Right ventricle myocardium superior (tissue), 1 donor: ENCODE results near the gene MGMT. TPM values are rescaled to one million over a fixed set of nuclear protein-coding genes. Genes with fewer than 3 reads are reported as not detected.

ENCODE experiments used
- ATAC-seq: fragments of 200-7000 bp; cut with Tn5 transposase; one replicate; pipeline ENCODE4 v1.9.1; 2020; ENCODE audit warnings: mild to moderate bottlenecking; ENCODE audit not compliant: poor library complexity
- DNase-seq: peaks from one replicate; pipeline ENCODE4 v3.0.0-alpha.2; 2020
- intact Hi-C: fragments of 100-400 bp; cut with DNase I; formaldehyde crosslinking; loops from one replicate; pipeline ENCODE4 v1.11.2; 2022
- total RNA-seq: library from RNA; stranded (reverse); fragmentation: NEBNext Ultra II Directional; extraction: Animal tissue kit (Norgen Biotek cat#: 25700); gene quantifications from one replicate; pipeline ENCODE4 v1.2.1, GENCODE V29; 2021
- donor health status: DM: no; HTN: yes; CAD: no; lungs with severe emphysema.

The MGMT gene
- total RNA-seq, 1 donor from 2014 or later = 16.6 TPM

DNA sequence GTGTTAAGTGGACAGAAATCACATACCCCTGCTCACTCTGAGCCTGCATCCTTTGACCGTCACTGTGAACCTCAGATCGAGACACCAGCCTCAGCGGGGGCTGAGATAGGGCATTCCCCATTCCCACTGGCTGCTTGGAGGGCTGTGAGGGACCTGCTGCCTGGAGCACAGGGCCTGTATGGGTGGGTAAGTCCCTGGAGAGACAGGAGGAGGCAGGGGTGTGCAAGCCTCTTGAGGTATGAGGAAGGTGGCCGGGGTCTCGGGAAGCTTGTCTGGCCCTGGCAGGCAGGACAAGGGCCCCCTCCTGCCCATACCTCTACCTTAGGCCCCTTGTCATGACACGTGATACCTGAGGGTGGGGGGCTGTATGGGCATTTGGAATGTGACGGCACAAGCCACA, 187.4 kb downstream of the MGMT start:
- intact Hi-C loops = no loop called here
- no peak for DNase-seq
- ATAC-seq = no peak

DNA sequence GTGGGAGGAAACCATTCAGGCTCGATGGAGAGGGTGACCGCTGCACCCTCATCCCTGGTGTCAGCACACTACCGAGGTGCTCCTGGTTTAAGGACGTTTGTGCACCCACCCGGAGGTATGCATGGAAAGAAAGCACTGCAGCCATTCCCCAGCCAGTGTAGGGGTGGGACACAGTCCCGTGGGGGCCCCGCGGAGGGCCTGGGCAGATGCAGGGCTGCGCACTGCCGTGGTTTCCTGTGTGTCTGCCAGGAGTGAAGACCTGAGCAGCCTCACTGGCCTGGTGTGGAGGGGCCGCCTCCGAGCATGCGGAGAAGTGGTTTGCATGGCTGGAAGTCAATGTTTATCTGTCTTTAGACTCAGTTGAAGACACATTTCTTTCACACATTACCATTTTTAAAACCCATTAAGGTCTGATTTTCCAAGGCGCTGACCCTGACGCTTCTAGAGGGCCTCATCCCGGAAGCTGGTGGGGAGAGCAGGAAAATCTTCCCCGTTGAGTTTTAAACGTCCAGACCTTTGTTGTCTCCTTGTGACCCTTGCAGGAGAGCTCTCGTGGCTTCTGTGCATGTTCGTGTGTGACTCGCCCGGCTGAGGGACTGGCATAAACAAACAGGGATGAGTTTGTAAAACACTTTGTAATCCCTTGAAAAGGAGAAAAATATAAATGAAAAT, 188.1 kb downstream of the MGMT start:
- intact Hi-C loops = no loop called here

GRCh38 chr10:129655679-129656031, 188.6 kb downstream of the MGMT start:
- DNase-seq = no peak
- intact Hi-C loops = no loop called here
- no peak for ATAC-seq

More for the DNA sequence above, 188.1 kb downstream of the MGMT start:
- DNase-seq (no peak), ATAC-seq (no peak)

- DNase-seq (no peak), ATAC-seq (no peak)
- intact Hi-C loops = no loop called here
Observed at GRCh38 chr10:129656642-129657041, 189.6 kb downstream of the MGMT start.

DNA sequence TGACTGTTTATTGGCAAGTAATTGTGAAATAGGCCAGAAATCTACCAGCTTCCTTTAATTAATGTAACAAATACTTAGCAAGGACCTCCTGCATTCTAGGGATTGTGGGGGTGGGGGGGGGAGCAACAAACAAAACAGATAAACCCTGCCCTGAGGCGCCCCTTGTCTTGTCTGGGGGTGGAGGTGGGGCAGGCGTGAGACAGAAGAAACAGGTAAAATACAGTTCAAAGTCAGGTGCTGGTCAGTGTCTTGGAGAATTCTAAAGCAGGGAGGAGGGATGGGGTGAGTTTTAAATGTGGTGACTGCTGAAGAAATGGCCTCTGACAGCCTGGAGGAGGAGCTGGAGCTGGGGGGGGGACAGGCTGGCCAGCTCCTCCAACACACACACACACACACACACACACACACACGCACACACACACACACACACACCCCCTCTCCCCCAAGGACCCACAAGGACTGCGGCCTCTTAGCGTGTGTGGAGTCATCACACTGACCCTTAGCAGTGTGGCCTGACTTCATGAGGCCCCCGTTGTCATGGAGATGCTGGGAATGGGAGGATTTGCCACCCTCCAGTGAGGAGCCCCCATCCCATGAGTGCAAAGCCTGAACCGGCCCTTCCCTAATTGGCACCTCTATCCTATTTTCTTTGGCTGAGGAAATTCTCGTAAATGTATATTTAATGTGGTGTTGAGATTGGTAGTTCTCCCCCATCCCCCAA, 190.4 kb downstream of the MGMT start:
- intact Hi-C loops = no loop called here
- DNase-seq = no peak
- no peak for ATAC-seq

GRCh38 chr10:129658376-129659072, 191.5 kb downstream of the MGMT start:
- intact Hi-C loops = no loop called here
- no peak for ATAC-seq
- DNase-seq = no peak

DNA sequence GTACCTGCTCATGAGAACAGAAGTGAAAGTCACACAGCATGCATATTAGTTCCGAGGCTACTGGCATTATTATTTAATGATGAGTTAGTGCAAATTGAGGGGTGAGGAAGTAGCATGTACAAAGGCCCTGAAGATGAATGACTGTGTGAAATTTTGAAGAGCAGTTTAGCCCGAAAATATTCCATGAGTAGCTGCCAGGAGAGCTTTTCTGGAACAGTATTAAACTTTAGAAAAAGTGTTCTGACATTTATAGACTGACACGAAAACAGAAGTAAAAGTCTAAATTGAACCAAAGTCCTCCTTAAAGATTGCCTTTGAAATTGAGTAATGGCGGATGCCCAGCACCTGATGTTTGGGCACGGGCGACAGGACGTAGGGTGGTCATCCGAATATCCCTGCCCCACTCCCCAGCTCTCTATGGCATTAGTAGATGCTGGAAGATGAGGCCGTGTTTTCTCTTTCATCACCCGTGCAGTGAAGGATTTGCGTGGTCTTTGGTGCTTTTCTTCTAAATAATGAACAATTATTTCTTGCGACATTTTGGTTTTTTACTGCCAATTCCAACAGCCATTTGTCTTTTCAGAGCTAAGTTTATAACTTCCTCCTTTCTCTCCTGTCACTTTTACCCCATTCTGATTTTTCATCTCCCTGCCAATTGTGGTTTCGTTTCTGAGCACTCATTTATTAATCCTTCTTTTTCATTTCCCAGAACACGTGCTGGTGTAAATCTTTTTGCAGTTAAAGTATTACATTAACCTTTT, 192.6 kb downstream of the MGMT start:
- DNase-seq (no peak), ATAC-seq (no peak)
- intact Hi-C loops = no loop called here

GRCh38 chr10:129660569-129660968, 193.5 kb downstream of the MGMT start:
- no peak for ATAC-seq
- intact Hi-C loops = no loop called here

GRCh38 chr10:129662426-129662825, 195.4 kb downstream of the MGMT start:
- intact Hi-C loops = no loop called here
- DNase-seq = no peak
- ATAC-seq = no peak

More at GRCh38 chr10:129660569-129660968, 193.5 kb downstream of the MGMT start:
- no peak for DNase-seq

DNA sequence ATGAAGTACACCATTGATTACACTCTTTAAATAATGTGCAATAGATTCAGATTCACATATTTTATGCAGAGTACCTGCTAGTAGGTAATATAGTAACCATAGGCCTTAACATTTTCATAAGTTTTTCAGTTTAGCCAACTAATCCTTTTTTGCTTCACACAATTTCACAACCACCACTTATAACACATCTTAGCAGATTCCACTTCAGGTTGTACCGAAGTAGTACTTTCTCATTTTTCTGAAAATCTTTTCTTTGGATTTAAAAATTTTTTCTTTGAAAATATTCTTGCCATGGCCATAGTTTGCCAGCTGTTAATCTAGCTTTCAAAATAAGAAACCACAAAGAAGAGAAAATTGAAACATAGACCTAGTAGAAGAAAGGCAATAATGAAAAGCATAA, 203.1 kb downstream of the MGMT start:
- ATAC-seq (no peak), DNase-seq (no peak)
- intact Hi-C loops = no loop called here

GRCh38 chr10:129673292-129673691, 206.3 kb downstream of the MGMT start:
- DNase-seq = no peak
- intact Hi-C loops = no loop called here
- no peak for ATAC-seq

- ATAC-seq (no peak), DNase-seq (no peak)
- intact Hi-C loops = no loop called here
Observed at GRCh38 chr10:129675027-129675769, 208.2 kb downstream of the MGMT start.

- no peak for DNase-seq
- intact Hi-C loops = no loop called here
- ATAC-seq = no peak
Observed at GRCh38 chr10:129676014-129676413, 209.0 kb downstream of the MGMT start.

DNA sequence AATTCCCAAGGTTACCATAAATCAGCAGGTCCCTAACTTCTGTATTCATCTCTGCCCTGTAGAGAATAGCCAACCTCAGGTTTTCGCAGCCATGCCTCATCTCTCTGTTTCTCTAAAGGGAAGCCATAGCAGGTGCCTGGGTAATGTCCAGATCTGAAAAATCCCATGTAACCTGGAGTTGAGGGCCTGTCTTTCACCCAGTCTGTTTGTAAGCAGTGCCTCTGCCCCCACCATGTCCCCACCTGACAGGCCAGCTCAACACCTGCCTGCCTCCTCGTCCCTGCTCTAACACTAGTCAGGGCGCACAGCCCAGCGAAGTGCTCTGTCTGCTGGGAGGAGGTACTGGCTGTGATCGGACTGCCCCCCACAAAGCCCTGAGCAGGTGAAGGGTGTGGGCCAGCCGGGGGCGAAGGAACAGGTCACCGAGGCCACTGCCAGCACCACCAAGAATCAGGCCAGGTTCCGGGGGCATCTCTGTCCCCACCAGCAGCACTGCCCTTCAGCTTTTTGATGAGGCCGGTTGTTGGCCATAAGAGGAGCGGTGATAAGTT, 210.4 kb downstream of the MGMT start:
- DNase-seq (no peak), ATAC-seq (no peak)
- intact Hi-C loops = no loop called here

DNA sequence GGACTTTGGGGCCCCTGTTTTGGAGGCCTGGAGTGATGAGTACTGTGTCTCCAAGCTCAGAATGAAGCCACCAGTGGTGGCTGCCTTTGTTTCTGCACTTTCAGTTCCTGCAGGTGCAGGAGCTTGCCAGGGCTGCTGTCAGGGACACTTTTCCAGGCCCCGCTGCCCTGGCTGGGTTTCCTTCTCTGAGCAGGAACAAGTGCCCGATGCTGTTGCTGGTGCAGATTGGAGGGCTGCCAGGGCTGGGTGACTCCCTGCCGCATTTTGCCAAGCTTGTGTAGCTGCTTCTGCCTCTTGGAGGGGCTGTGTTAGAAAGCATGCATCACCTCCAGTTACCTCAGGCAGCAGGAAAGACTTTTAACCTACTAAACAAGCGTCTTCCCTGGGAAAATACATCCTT, 211.1 kb downstream of the MGMT start:
- ATAC-seq (no peak), DNase-seq (no peak)
- intact Hi-C loops = no loop called here

DNA sequence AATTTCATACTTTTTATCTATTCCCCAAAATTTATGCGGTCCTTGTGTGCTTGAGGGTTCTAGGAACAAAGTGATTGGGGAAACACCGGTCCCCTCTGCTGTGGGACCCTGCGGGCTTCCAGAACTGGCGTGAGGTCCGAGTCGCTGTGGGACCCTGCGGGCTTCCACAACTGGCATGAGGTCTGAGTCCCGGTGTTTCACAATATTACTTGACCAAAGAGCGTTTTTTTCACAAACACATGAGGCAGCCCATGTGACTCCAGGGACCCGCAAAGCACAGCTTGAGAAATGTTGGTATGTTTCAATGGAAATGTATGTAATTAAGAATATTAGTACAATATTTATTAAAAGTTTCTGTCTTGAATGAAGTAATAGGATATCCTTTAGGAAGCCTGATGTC, 212.2 kb downstream of the MGMT start:
- intact Hi-C loops = no loop called here
- ATAC-seq (no peak), DNase-seq (no peak)

- no peak for DNase-seq
- ATAC-seq = no peak
- intact Hi-C loops = no loop called here
Observed at GRCh38 chr10:129680661-129681344, 213.8 kb downstream of the MGMT start.

GRCh38 chr10:129681856-129682255, 214.8 kb downstream of the MGMT start:
- DNase-seq (no peak), ATAC-seq (no peak)
- intact Hi-C loops = no loop called here
